ENCODE measurements around the gene SMARCA1. TPM values are rescaled to one million over a fixed set of nuclear protein-coding genes. Genes with fewer than 3 reads are reported as not detected.

Gene SMARCA1
- total RNA-seq, 1 donor from 2014 or later, result 29.8 TPM

- no peak for DNase-seq
- ATAC-seq, result no peak
- intact Hi-C loops (cut with micrococcal nuclease), result no loop called here
These were observed 34.9 kb downstream of the SMARCA1 start for GRCh38 chrX:129488359-129488758.

- ATAC-seq (no peak), DNase-seq (no peak)
- intact Hi-C loops (cut with micrococcal nuclease), result no loop called here
These were observed 42.4 kb downstream of the SMARCA1 start for GRCh38 chrX:129480889-129481288.

DNA sequence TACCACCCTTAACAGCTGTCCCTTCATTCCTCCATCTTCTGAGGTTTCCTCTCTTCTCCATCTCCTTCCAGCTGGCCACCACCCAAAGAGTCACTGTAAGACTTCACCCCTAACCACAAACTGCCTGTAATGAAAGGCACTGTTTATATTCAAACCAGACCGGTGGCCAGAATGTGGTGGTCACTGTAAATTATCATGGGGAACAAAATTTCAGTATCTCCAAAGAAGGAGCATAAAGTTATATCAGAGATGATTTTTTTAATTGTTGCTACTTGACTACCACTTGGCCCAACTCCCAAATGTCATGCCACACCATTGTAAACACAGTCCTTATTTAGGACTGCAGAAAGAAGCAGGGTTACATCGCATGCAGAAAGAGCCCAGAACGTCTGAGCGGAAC lies 44.8 kb downstream of the SMARCA1 start:
- DNase-seq, result no peak
- ATAC-seq, result no peak
- intact Hi-C loops (cut with micrococcal nuclease), result no loop called here

DNA sequence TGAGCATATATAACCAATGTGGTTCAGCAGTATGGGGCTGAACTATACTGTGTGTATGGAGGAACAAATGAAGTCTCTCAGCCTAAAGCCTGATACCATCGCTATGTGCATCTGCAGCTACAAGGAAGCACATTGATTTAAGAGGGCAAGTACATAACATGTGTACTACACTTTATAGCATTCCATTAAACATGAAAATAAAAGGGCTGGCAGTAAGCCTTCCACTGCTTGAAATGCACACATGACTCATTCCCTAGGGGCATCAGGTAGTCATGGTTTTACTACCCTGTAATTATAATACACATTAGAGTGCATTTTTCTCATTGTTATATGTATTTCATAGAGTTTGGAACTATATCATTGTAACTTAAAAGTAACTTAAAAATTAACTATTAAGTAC lies 51.2 kb downstream of the SMARCA1 start:
- intact Hi-C loops (cut with micrococcal nuclease), result no loop called here
- DNase-seq (no peak), ATAC-seq (no peak)

GRCh38 chrX:129462707-129463106 lies 60.6 kb downstream of the SMARCA1 start:
- DNase-seq (no peak), ATAC-seq (no peak)
- intact Hi-C loops (cut with micrococcal nuclease), result no loop called here

GRCh38 chrX:129461801-129462456 lies 61.4 kb downstream of the SMARCA1 start:
- no peak for DNase-seq
- intact Hi-C loops (cut with micrococcal nuclease), result no loop called here
- ATAC-seq, result no peak

DNA sequence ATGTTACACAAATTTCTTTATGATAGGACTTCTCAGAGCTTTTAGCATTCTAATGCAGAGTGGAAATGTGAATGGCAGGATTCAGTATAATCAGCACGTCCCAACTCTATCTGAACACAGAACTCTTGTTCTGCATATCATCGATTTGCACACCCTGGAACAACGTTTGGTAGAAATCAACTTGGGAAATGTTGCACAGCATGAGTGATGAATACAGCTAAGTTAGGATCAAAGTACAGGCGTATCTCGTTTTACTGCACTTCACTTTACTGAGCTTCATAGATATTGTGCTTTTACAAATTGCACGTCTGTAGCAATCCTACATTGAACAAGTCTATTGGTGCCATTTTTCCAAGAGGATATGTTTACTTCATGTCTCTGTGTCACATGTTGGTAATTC lies 70.8 kb downstream of the SMARCA1 start:
- ATAC-seq (no peak), DNase-seq (no peak)
- intact Hi-C loops (cut with micrococcal nuclease), result no loop called here

DNA sequence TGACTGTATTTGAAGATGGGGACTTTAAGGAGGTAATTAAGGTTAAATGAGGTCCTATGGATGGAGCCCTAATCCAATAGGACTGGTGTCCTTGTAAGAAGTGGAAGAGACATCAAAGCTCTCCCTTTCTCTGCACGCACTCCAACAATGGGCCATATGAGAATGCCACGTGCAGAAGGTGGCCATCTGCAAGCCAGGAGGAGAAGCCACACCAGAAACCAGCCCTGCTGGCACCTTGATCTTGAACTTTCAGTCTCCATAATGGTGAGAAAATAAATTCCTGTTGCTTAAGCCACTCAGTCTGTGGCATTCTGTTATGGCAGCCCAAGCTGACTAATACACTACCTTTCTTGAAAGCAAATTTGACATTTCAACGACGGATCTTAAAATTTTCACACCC lies 73.2 kb downstream of the SMARCA1 start:
- intact Hi-C loops (cut with micrococcal nuclease), result no loop called here
- no peak for DNase-seq
- no peak for ATAC-seq

DNA sequence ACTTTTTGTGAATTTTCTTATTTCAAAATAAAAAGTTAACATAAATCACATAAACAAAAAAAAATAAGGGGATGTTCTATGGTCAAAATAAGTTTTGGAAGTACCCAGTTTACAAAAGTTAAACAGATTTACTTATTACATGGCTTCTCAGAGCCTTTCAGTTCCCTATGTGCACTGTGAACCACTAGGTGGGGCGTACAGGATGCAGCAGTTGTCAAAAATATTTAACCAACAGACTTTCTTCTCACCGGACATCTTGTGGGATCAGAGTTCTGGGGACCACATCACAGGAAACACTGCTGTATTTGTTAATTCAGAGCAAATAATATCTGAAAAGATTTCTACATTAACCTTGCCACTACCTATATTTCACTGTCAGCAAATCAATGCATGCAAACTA lies 74.1 kb downstream of the SMARCA1 start:
- ATAC-seq, result no peak
- intact Hi-C loops (cut with micrococcal nuclease), result no loop called here
- DNase-seq, result no peak

GRCh38 chrX:129445436-129445835 lies 77.9 kb downstream of the SMARCA1 start:
- ATAC-seq, result no peak
- DNase-seq, result no peak
- intact Hi-C loops (cut with micrococcal nuclease), result no loop called here

DNA sequence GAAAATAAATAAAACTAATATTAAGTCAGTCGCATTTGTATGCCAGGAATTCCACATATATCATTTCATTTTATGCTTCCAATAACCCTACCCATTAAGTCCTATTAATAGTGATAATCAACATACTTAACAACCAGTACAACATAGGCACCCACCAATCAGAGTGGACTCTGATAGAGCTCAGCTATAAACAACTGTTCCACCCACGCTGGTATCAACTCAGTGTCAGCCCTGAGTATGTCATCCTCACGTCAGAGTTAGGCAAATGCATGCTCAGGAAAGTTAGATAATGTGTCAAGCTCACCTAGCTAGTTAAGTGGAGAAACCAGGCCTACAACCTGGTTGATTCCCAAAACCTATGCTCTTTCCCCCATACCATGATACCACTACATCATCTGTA lies 89.3 kb downstream of the SMARCA1 start:
- ATAC-seq (no peak), DNase-seq (no peak)
- intact Hi-C loops (cut with micrococcal nuclease), result no loop called here

DNA sequence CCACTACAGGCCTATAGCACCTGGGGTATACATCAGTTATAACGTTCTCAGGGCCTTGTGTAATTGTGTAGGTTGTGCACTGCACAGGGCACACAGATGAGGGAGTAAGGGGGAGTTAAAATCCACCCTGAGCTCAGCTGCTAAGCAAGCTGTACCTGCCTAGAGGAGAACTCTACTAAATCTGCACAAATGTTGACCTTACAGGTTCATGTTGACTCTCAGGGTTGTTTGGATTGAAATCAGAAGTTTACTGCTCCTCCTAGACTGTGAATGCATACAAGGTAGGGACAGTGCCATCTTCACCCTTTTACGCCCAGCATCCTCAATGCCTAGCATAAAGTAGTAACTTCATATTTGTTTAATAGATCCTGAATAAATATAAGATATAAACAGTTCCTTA lies 89.8 kb downstream of the SMARCA1 start:
- intact Hi-C loops (cut with micrococcal nuclease), result no loop called here
- no peak for ATAC-seq
- no peak for DNase-seq

- DNase-seq (no peak), ATAC-seq (no peak)
- intact Hi-C loops (cut with micrococcal nuclease), result no loop called here
These were observed 96.0 kb downstream of the SMARCA1 start for GRCh38 chrX:129427267-129427666.

GRCh38 chrX:129423191-129423590 lies 100.1 kb downstream of the SMARCA1 start:
- no peak for ATAC-seq
- intact Hi-C loops (cut with micrococcal nuclease), result no loop called here

DNA sequence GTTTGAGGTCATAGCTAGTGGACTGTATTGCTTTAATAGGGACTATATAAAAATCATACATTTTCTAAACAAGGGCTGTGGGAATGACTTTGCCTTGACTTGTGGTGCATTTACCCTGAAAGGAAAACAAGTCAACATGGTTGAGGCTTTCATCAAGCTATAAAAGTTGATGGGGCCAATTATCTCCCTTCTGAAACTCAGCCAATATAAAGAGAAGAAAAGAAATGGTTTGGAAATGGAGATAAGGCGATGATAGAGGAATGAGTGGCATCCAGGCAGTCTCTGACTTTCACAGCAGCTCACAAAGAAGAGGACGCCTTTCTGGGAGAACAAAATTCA lies 118.7 kb downstream of the SMARCA1 start:
- DNase-seq, result no peak
- intact Hi-C loops (cut with micrococcal nuclease), result no loop called here
- no peak for ATAC-seq

More at GRCh38 chrX:129423191-129423590, 100.1 kb downstream of the SMARCA1 start:
- no peak for DNase-seq

DNA sequence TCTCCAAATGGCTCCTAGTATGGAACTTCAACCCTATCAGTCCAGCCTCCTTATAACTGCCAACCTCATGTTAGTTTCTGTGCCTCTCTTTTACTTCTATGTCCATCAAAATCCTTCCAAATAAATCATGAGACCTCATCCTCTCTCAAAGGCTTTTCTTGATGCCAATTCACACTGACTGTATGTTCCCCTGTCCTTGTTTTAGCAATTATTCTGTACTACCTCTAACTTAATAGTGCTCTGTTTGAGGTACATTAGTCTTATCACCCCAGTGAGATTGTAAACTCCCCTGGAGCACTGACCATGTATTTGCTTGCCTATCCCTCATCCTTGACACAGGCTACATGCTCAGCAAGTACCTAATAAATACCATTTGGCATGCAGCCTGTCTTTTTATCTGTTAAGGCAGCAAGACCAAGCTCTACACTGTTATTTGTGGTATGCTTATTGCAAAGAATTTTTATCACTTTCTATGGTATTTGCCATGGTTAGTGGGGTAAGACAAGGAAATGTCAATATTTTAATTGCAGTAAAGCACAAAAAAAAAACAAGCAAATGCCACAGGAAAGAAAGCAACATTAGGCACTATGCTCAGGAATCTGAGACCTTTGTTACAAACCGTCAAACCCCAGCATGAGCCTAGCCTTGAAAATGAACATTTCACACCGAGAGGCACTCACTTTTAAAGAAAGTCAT lies 119.2 kb downstream of the SMARCA1 start:
- no peak for DNase-seq
- intact Hi-C loops (cut with micrococcal nuclease), result no loop called here
- ATAC-seq, result no peak

Other genes with a start within 250 kb of the SMARCA1 start
- 9.9 TPM for gene OCRL, start 16.8 kb upstream of the SMARCA1 start, total RNA-seq
- 25.9 TPM for gene APLN, start 131.5 kb upstream of the SMARCA1 start, total RNA-seq
- gene XPNPEP2, start 215.5 kb upstream of the SMARCA1 start, total RNA-seq, result 0.92 TPM

All from left ventricle myocardium superior (tissue), 1 donor.